ENCODE results near the gene PTMS. TPM values are rescaled to one million over a fixed set of nuclear protein-coding genes. Genes with fewer than 3 reads are reported as not detected.

The PTMS gene
- total and polyA plus RNA-seq, 2 of the 13 experiments (the other 11 are each of a cell fraction or from before 2014, with no cell fraction given) = 40.5 to 82.4 TPM

DNA sequence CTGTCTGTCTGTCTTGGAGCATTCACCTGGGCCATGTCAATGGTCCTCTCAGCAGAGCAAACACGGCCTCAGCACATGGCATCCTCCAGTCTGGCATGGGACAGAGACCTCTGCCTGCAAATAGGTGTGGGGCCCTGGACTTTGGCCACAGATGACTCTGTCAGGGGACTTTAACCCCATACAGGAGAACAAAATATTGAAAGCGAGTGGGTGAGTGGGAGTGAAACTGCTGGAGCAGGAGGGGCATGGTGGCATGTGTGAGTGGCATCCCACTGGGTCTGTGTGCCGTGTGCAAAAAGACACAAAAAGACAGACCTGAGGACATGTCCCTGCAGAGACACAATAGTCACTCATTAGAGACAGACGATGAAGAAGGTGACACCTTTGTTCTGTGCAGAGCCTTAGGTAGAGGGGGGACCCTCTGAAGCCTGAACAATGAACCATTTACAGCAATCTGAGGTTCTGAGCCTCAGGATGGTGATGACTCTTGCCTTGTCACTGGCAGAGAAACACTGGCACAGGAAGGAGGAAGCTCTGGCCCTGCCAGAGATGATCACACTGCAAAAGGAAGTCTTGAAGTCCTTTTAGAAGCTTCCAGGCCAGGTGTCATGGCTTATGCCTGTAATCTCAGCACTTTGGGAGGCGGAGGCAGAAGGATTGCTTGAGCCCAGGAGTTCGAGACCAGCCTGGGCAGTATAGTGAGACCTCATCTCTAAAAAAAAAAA is 13.7 kb downstream of the PTMS start (continued):
- TF ChIP-seq ZNF670 (CRISPR knock-in tag; IDR thresholded peaks at IDR 0.05; ENCODE audit: borderline replicate concordance) = no peak
- TF ChIP-seq REPIN1 (CRISPR knock-in tag; IDR thresholded peaks at IDR 0.05; ENCODE audit: borderline replicate concordance, low read depth) = 0 out of 2 replicates have a peak, but pooled peaks have one; percentile 36
- TF ChIP-seq JDP2 (CRISPR knock-in tag; IDR thresholded peaks at IDR 0.05; ENCODE audit: borderline replicate concordance) = no peak
- TF ChIP-seq, protein P1, sequence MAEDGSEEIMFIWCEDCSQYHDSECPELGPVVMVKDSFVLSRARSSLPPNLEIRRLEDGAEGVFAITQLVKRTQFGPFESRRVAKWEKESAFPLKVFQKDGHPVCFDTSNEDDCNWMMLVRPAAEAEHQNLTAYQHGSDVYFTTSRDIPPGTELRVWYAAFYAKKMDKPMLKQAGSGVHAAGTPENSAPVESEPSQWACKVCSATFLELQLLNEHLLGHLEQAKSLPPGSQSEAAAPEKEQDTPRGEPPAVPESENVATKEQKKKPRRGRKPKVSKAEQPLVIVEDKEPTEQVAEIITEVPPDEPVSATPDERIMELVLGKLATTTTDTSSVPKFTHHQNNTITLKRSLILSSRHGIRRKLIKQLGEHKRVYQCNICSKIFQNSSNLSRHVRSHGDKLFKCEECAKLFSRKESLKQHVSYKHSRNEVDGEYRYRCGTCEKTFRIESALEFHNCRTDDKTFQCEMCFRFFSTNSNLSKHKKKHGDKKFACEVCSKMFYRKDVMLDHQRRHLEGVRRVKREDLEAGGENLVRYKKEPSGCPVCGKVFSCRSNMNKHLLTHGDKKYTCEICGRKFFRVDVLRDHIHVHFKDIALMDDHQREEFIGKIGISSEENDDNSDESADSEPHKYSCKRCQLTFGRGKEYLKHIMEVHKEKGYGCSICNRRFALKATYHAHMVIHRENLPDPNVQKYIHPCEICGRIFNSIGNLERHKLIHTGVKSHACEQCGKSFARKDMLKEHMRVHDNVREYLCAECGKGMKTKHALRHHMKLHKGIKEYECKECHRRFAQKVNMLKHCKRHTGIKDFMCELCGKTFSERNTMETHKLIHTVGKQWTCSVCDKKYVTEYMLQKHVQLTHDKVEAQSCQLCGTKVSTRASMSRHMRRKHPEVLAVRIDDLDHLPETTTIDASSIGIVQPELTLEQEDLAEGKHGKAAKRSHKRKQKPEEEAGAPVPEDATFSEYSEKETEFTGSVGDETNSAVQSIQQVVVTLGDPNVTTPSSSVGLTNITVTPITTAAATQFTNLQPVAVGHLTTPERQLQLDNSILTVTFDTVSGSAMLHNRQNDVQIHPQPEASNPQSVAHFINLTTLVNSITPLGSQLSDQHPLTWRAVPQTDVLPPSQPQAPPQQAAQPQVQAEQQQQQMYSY (CRISPR knock-in tag; IDR thresholded peaks at IDR 0.05) = no peak
- TF ChIP-seq, protein P2, sequence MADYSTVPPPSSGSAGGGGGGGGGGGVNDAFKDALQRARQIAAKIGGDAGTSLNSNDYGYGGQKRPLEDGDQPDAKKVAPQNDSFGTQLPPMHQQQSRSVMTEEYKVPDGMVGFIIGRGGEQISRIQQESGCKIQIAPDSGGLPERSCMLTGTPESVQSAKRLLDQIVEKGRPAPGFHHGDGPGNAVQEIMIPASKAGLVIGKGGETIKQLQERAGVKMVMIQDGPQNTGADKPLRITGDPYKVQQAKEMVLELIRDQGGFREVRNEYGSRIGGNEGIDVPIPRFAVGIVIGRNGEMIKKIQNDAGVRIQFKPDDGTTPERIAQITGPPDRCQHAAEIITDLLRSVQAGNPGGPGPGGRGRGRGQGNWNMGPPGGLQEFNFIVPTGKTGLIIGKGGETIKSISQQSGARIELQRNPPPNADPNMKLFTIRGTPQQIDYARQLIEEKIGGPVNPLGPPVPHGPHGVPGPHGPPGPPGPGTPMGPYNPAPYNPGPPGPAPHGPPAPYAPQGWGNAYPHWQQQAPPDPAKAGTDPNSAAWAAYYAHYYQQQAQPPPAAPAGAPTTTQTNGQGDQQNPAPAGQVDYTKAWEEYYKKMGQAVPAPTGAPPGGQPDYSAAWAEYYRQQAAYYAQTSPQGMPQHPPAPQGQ (CRISPR knock-in tag; IDR thresholded peaks at IDR 0.05; ENCODE audit: borderline replicate concordance) = no peak
- TF ChIP-seq, protein P3, sequence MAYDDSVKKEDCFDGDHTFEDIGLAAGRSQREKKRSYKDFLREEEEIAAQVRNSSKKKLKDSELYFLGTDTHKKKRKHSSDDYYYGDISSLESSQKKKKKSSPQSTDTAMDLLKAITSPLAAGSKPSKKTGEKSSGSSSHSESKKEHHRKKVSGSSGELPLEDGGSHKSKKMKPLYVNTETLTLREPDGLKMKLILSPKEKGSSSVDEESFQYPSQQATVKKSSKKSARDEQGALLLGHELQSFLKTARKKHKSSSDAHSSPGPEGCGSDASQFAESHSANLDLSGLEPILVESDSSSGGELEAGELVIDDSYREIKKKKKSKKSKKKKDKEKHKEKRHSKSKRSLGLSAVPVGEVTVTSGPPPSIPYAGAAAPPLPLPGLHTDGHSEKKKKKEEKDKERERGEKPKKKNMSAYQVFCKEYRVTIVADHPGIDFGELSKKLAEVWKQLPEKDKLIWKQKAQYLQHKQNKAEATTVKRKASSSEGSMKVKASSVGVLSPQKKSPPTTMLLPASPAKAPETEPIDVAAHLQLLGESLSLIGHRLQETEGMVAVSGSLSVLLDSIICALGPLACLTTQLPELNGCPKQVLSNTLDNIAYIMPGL (CRISPR knock-in tag; IDR thresholded peaks at IDR 0.05; ENCODE audit: borderline replicate concordance in 1 of 2, low read depth in 1 of 2) = no peak
- TF ChIP-seq PRPF4 (IDR thresholded peaks at IDR 0.05; ENCODE audit: low read depth, low read length, poor library complexity, severe bottlenecking) = no peak
- no peak for TF ChIP-seq ZNF674 (CRISPR knock-in tag; IDR thresholded peaks at IDR 0.05; ENCODE audit: low read depth)
- TF ChIP-seq NFE2L1 (CRISPR knock-in tag; IDR thresholded peaks at IDR 0.05; ENCODE audit: borderline replicate concordance) = no peak
- no peak for TF ChIP-seq TARDBP (CRISPR knock-in tag; IDR thresholded peaks at IDR 0.05)
- TF ChIP-seq ZNF619 (CRISPR knock-in tag; IDR thresholded peaks at IDR 0.05) = no peak
- TF ChIP-seq, protein P4, sequence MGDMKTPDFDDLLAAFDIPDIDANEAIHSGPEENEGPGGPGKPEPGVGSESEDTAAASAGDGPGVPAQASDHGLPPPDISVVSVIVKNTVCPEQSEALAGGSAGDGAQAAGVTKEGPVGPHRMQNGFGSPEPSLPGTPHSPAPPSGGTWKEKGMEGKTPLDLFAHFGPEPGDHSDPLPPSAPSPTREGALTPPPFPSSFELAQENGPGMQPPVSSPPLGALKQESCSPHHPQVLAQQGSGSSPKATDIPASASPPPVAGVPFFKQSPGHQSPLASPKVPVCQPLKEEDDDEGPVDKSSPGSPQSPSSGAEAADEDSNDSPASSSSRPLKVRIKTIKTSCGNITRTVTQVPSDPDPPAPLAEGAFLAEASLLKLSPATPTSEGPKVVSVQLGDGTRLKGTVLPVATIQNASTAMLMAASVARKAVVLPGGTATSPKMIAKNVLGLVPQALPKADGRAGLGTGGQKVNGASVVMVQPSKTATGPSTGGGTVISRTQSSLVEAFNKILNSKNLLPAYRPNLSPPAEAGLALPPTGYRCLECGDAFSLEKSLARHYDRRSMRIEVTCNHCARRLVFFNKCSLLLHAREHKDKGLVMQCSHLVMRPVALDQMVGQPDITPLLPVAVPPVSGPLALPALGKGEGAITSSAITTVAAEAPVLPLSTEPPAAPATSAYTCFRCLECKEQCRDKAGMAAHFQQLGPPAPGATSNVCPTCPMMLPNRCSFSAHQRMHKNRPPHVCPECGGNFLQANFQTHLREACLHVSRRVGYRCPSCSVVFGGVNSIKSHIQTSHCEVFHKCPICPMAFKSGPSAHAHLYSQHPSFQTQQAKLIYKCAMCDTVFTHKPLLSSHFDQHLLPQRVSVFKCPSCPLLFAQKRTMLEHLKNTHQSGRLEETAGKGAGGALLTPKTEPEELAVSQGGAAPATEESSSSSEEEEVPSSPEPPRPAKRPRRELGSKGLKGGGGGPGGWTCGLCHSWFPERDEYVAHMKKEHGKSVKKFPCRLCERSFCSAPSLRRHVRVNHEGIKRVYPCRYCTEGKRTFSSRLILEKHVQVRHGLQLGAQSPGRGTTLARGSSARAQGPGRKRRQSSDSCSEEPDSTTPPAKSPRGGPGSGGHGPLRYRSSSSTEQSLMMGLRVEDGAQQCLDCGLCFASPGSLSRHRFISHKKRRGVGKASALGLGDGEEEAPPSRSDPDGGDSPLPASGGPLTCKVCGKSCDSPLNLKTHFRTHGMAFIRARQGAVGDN (CRISPR knock-in tag; IDR thresholded peaks at IDR 0.05) = no peak; the same call in 1 of the 2 replicates
- no peak for TF ChIP-seq ZNF570 (CRISPR knock-in tag; IDR thresholded peaks at IDR 0.05; ENCODE audit: borderline replicate concordance)
- 0 out of 2 replicates have a peak, but pooled peaks have one; percentile 28 for TF ChIP-seq ELF4 (CRISPR knock-in tag; IDR thresholded peaks at IDR 0.05; ENCODE audit: borderline replicate concordance)
- TF ChIP-seq U2AF1 (optimal IDR thresholded peaks at IDR 0.05; ENCODE audit: low read depth, low read length) = no peak

All from HepG2 (cell line).